Astrocyte (in vitro differentiated cells and primary cell): ENCODE results near the gene TRIP12. TPM values are rescaled to one million over a fixed set of nuclear protein-coding genes. Genes with fewer than 3 reads are reported as not detected.
A peak's percentile ranks its signal among the peaks of the same experiment; 100 is the strongest.

ENCODE experiments used
- DNase-seq: peaks from one replicate; pipeline ENCODE4 v3.0.0-alpha.2; 2010; ENCODE audit warnings: low read depth
- FAIRE-seq: peaks from 2 replicates; lab custom pipeline; 2011; peaks lifted over from hg19 to GRCh38; lab: Jason Lieb, UNC
- H2AFZ ChIP-seq: 2 replicates; pipeline ENCODE4 v1.6.0; 2012; ENCODE audit warnings: low read depth, low read length, inconsistent platforms
- H3K27ac ChIP-seq: 2 replicates; pipeline ENCODE4 v1.5.1; 2011; ENCODE audit warnings: low read depth, low read length, inconsistent platforms
- H3K27me3 ChIP-seq: 2 replicates; pipeline ENCODE4 v1.6.0; 2011; ENCODE audit warnings: low read length, inconsistent platforms; ENCODE audit not compliant: insufficient read depth
- H3K36me3 ChIP-seq: 2 replicates; pipeline ENCODE4 v1.5.1; 2011; ENCODE audit warnings: low read length, inconsistent platforms; ENCODE audit not compliant: insufficient read depth
- H3K4me1 ChIP-seq: 2 replicates; pipeline ENCODE4 v1.5.1; 2011; ENCODE audit warnings: low read length, inconsistent platforms; ENCODE audit not compliant: insufficient read depth
- H3K4me2 ChIP-seq: 2 replicates; pipeline ENCODE4 v1.6.0; 2012; ENCODE audit warnings: low read length, inconsistent platforms
- H3K4me3 ChIP-seq: 2 replicates; pipeline ENCODE4 v1.5.1; 2011; ENCODE audit warnings: low read depth, mild to moderate bottlenecking, low read length, inconsistent platforms; ENCODE audit not compliant: insufficient read depth
- H3K79me2 ChIP-seq: 2 replicates; pipeline ENCODE4 v1.6.0; 2012; ENCODE audit warnings: mild to moderate bottlenecking, low read length, inconsistent platforms; ENCODE audit not compliant: insufficient read depth
- H3K9ac ChIP-seq: 2 replicates; pipeline ENCODE4 v1.6.0; 2012; ENCODE audit warnings: mild to moderate bottlenecking, low read length, inconsistent platforms
- H3K9me3 ChIP-seq: 2 replicates; pipeline ENCODE4 v1.5.1; 2012; ENCODE audit warnings: low read depth, mild to moderate bottlenecking, low read length, inconsistent platforms; ENCODE audit not compliant: insufficient read depth
- H4K20me1 ChIP-seq: 2 replicates; pipeline ENCODE4 v1.6.0; 2012; ENCODE audit warnings: low read length, inconsistent platforms; ENCODE audit not compliant: insufficient read depth
- H3K27ac Mint-ChIP-seq: one replicate; pipeline ENCODE4 v1.8.0; 2021; ENCODE audit warnings: mild to moderate bottlenecking, mixed read lengths; ENCODE audit not compliant: unreplicated experiment
- H3K27me3 Mint-ChIP-seq: one replicate; pipeline ENCODE4 v1.8.0; 2021; ENCODE audit warnings: low read depth, mixed read lengths; ENCODE audit not compliant: unreplicated experiment
- H3K36me3 Mint-ChIP-seq: one replicate; pipeline ENCODE4 v1.8.0; 2021; ENCODE audit warnings: low read depth, mixed read lengths; ENCODE audit not compliant: unreplicated experiment
- H3K4me1 Mint-ChIP-seq: one replicate; pipeline ENCODE4 v1.8.0; 2021; ENCODE audit warnings: low read depth, mixed read lengths; ENCODE audit not compliant: unreplicated experiment
- H3K4me3 Mint-ChIP-seq: one replicate; pipeline ENCODE4 v1.8.0; 2021; ENCODE audit warnings: mild to moderate bottlenecking, moderate library complexity, mixed read lengths; ENCODE audit not compliant: unreplicated experiment
- H3K9me3 Mint-ChIP-seq: one replicate; pipeline ENCODE4 v1.8.0; 2021; ENCODE audit warnings: mild to moderate bottlenecking, mixed read lengths; ENCODE audit not compliant: unreplicated experiment
- EZH2 ChIP-seq: IDR thresholded peaks from 2 replicates; pipeline ENCODE4 v1.6.1; 2012; ENCODE audit warnings: mild to moderate bottlenecking, low read length, inconsistent platforms; ENCODE audit not compliant: insufficient read depth
- total RNA-seq: library from RNA; stranded (reverse); gene quantifications from 2 replicates; pipeline ENCODE4 v1.2.1, GENCODE V29; 2021
- TF ChIP-seq, protein P1 (sequence below): IDR thresholded peaks from 2 replicates; pipeline ENCODE4 v1.5.1; 2011; ENCODE audit warnings: low read depth, mild to moderate bottlenecking, inconsistent platforms, low read length, moderate library complexity; ENCODE audit not compliant: insufficient read depth

Gene TRIP12
- total RNA-seq, 1 donor from 2014 or later, result 379 TPM

DNA sequence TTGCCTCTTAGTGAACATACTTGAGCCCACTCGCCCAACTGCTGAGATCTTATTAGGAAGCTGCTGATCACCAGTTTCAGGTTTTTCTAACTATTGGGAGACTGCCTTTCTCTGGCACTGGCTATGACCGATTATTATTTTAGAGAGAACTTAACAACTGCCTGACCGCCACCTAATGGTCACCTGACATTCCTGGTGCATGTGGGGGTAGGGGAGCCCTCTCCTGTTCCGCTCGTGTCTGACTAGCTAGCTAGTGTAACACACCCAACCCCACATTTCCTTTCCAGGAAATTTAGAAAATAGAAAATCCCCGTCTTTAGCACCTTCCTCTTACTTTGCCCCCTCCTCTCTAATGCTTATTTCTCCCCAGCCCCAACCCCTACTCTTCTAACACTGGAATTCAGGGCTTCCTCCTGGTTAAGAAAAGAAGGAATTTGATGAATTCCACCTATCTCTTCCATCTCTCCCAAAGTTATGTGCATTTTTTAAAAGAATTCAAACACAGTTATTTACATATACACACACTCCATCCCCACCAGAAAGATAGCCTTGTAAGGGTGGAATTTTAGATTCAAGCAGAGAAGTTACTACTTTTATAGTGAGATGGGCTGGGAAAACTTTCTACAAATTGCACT lies 188.1 kb downstream of the TRIP12 start:
- Mint-ChIP-seq H3K9me3 (peaks cover 11% of the 10 kb centered on the region), H3K36me3 (peaks cover 11% of the 10 kb centered on the region), H3K4me3 (peak overlapping the region; percentile 48), H3K4me1 (peaks cover 9% of the 10 kb centered on the region), H3K27me3 (no peaks in the 10 kb centered on the region), H3K27ac (no peak overlapping the region)
- Histone ChIP-seq H3K4me3 (no peak overlapping the region), H3K27ac (no peak overlapping the region), H3K79me2 (no peaks in the 10 kb centered on the region), H3K4me1 (no peaks in the 10 kb centered on the region), H3K36me3 (no peaks in the 10 kb centered on the region), H3K27me3 (no peaks in the 10 kb centered on the region), H2AFZ (no peak overlapping the region), H4K20me1 (no peaks in the 10 kb centered on the region), H3K4me2 (no peak overlapping the region), H3K9ac (no peak overlapping the region), H3K9me3 (no peaks in the 10 kb centered on the region)
- TF ChIP-seq, protein P1, sequence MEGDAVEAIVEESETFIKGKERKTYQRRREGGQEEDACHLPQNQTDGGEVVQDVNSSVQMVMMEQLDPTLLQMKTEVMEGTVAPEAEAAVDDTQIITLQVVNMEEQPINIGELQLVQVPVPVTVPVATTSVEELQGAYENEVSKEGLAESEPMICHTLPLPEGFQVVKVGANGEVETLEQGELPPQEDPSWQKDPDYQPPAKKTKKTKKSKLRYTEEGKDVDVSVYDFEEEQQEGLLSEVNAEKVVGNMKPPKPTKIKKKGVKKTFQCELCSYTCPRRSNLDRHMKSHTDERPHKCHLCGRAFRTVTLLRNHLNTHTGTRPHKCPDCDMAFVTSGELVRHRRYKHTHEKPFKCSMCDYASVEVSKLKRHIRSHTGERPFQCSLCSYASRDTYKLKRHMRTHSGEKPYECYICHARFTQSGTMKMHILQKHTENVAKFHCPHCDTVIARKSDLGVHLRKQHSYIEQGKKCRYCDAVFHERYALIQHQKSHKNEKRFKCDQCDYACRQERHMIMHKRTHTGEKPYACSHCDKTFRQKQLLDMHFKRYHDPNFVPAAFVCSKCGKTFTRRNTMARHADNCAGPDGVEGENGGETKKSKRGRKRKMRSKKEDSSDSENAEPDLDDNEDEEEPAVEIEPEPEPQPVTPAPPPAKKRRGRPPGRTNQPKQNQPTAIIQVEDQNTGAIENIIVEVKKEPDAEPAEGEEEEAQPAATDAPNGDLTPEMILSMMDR, result no peak
- TF ChIP-seq EZH2, result no peak
- no peak for FAIRE-seq
- no peak for DNase-seq

DNA sequence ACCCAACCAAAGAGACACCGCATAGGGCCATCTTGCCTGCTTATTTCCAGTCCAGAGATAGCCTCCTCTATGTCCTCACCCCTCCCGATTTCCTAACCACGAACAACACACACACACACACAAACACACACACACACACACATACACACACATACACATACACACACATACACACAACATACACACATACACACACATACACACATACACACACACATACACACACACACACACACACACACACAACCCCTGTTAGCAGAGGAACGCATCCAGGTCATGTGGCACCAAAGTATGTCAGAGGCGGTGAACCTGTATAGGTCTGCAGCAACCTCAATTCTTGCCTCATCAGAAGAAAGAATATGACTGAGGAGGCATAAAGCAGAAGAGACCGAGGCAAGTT lies 188.9 kb downstream of the TRIP12 start:
- Histone ChIP-seq H3K9me3 (no peaks in the 10 kb centered on the region), H3K4me1 (no peaks in the 10 kb centered on the region), H3K9ac (no peak overlapping the region), H3K4me2 (no peak overlapping the region), H2AFZ (no peak overlapping the region), H3K27me3 (no peaks in the 10 kb centered on the region), H3K79me2 (no peaks in the 10 kb centered on the region), H3K4me3 (no peak overlapping the region), H3K36me3 (no peaks in the 10 kb centered on the region), H3K27ac (no peak overlapping the region), H4K20me1 (no peaks in the 10 kb centered on the region)
- H3K9me3 Mint-ChIP-seq, result peaks cover 8% of the 10 kb centered on the region
- H3K36me3 Mint-ChIP-seq, result peaks cover 14% of the 10 kb centered on the region
- DNase-seq, result no peak
- TF ChIP-seq, protein P1, result no peak
- no peak overlapping the region for H3K27ac Mint-ChIP-seq
- H3K4me1 Mint-ChIP-seq, result peaks cover 9% of the 10 kb centered on the region
- no peak for FAIRE-seq
- H3K4me3 Mint-ChIP-seq, result no peak overlapping the region
- H3K27me3 Mint-ChIP-seq, result no peaks in the 10 kb centered on the region

DNA sequence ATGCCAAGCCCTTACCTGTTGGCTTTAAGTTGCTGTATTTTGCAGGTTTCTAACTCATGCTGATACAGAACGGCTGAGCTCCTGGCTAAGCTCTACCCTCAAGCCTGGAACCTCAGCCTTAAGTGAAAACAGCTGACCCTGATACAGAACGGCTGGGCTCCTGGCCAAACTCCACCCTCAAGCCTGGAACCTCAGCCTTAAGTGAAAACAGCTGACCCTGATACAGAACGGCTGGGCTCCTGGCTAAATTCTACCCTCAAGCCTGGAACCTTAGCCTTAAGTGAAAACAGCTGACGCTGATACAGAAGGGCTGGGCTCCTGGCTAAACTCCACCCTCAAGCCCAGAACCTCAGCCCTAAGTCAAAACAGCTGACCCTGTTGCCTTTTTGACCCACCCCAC lies 189.9 kb downstream of the TRIP12 start:
- Histone ChIP-seq H3K36me3 (no peaks in the 10 kb centered on the region), H3K4me2 (no peak overlapping the region), H3K4me1 (no peaks in the 10 kb centered on the region), H3K27me3 (no peaks in the 10 kb centered on the region), H3K9ac (no peak overlapping the region), H3K9me3 (no peaks in the 10 kb centered on the region), H3K79me2 (no peaks in the 10 kb centered on the region), H3K27ac (no peak overlapping the region), H2AFZ (no peak overlapping the region), H4K20me1 (no peaks in the 10 kb centered on the region), H3K4me3 (no peak overlapping the region)
- peaks cover under 1% of the 10 kb centered on the region for H3K9me3 Mint-ChIP-seq
- DNase-seq (no peak), FAIRE-seq (no peak)
- H3K4me3 Mint-ChIP-seq, result no peak overlapping the region
- H3K4me1 Mint-ChIP-seq, result peaks cover 9% of the 10 kb centered on the region
- no peak overlapping the region for H3K27ac Mint-ChIP-seq
- no peaks in the 10 kb centered on the region for H3K27me3 Mint-ChIP-seq
- H3K36me3 Mint-ChIP-seq, result peaks cover 8% of the 10 kb centered on the region
- TF ChIP-seq EZH2, result no peak
- TF ChIP-seq, protein P1, result no peak
